ENCODE results near the gene DPH6.

DPH6 gene

GRCh38 chr15:35540021-35540420, 5.9 kb downstream of the DPH6 start:
- no peak for DNase-seq
- H3K4me1 ChIP-seq: peaks cover 0 to 35% (median 8%) of the 10 kb centered on the region in 4 donors
- H3K27me3 ChIP-seq: no peaks in the 10 kb centered on the region
- H3K9me3 ChIP-seq: no peaks in the 10 kb centered on the region
- peak overlapping the region in 1 of 2 donors; percentile 25 for H3K27ac ChIP-seq
- no peak for TF ChIP-seq CTCF (IDR thresholded peaks at IDR 0.05)
- no peak overlapping the region for H3K4me3 ChIP-seq
- intact Hi-C loops (cut with DNase I; ENCODE audit: low total_unique reads): no loop called here
- peaks cover 0 to 7% (median 0%) of the 10 kb centered on the region in 3 donors for H3K36me3 ChIP-seq

- Histone ChIP-seq H3K9me3 (no peaks in the 10 kb centered on the region), H3K4me3 (no peak overlapping the region), H3K27ac (no peak overlapping the region), H3K36me3 (peaks cover 0 to 12% (median 0%) of the 10 kb centered on the region in 3 donors), H3K27me3 (no peaks in the 10 kb centered on the region), H3K4me1 (peaks cover 0 to 30% (median 2%) of the 10 kb centered on the region in 4 donors)
- intact Hi-C loops (cut with DNase I; ENCODE audit: low total_unique reads): no loop called here
- no peak for TF ChIP-seq CTCF (IDR thresholded peaks at IDR 0.05)
- DNase-seq: no peak
Measured at GRCh38 chr15:35535365-35535916, 10.5 kb downstream of the DPH6 start.

- Histone ChIP-seq H3K9me3 (no peaks in the 10 kb centered on the region), H3K27me3 (no peaks in the 10 kb centered on the region), H3K4me1 (peaks cover 0 to 24% (median 0%) of the 10 kb centered on the region in 4 donors), H3K27ac (peak overlapping the region in 1 of 2 donors; percentile 35), H3K4me3 (no peak overlapping the region), H3K36me3 (peaks cover 0 to 12% (median 0%) of the 10 kb centered on the region in 3 donors)
- no peak for DNase-seq
- intact Hi-C loops (cut with DNase I; ENCODE audit: low total_unique reads): loop anchor here (5.0 kb wide), 1 partner anchor 1569 kb away; the partner anchor contains the start of gene MEIS2
- no peak for TF ChIP-seq CTCF (IDR thresholded peaks at IDR 0.05)
Measured at GRCh38 chr15:35533130-35534110, 12.5 kb downstream of the DPH6 start.

GRCh38 chr15:35530698-35531097, 15.3 kb downstream of the DPH6 start:
- intact Hi-C loops (cut with DNase I; ENCODE audit: low total_unique reads): loop anchor here (5.0 kb wide), 1 partner anchor 1572 kb away; the partner anchor contains the start of gene MEIS2
- Histone ChIP-seq H3K4me3 (no peak overlapping the region), H3K4me1 (peaks cover 0 to 23% (median 0%) of the 10 kb centered on the region in 4 donors), H3K27ac (no peak overlapping the region), H3K27me3 (no peaks in the 10 kb centered on the region), H3K9me3 (no peaks in the 10 kb centered on the region), H3K36me3 (peaks cover 0 to 5% (median 0%) of the 10 kb centered on the region in 3 donors)
- DNase-seq: no peak
- no peak for TF ChIP-seq CTCF (IDR thresholded peaks at IDR 0.05)

- Histone ChIP-seq H3K36me3 (peaks cover 0 to 5% (median 0%) of the 10 kb centered on the region in 3 donors), H3K27me3 (no peaks in the 10 kb centered on the region), H3K4me1 (peaks cover 0 to 16% (median 2%) of the 10 kb centered on the region in 4 donors), H3K9me3 (no peaks in the 10 kb centered on the region), H3K4me3 (no peak overlapping the region), H3K27ac (no peak overlapping the region)
- TF ChIP-seq CTCF (IDR thresholded peaks at IDR 0.05): no peak
- DNase-seq: no peak
- intact Hi-C loops (cut with DNase I; ENCODE audit: low total_unique reads): loop anchor here (5.0 kb wide), 1 partner anchor 1573 kb away; the partner anchor contains the start of gene MEIS2
Measured at GRCh38 chr15:35529784-35530183, 16.2 kb downstream of the DPH6 start.

All from tibial artery (tissue), 4 donors.